ENCODE measurements around the gene MICA.

- no peak for TF ChIP-seq CTCF (IDR thresholded peaks at IDR 0.05; ENCODE audit: poor library complexity)
- no peak for TF ChIP-seq EZH2 (IDR thresholded peaks at IDR 0.05; ENCODE audit: borderline replicate concordance)
- TF ChIP-seq EZH2phosphoT487 (IDR thresholded peaks at IDR 0.05; ENCODE audit: low read depth, severe bottlenecking, unreplicated experiment): no peak
These were observed 49.9 kb downstream of the MICA start for GRCh38 chr6:31453259-31453658.
